GM23338 (cell line): ENCODE results near the gene CCSAP. TPM values are rescaled to one million over a fixed set of nuclear protein-coding genes. Genes with fewer than 3 reads are reported as not detected.

Source experiments
- ATAC-seq: fragments of 200-7000 bp; cut with Tn5 transposase; 3 replicates; pipeline ENCODE4 v1.9.1; 2020
- DNase-seq: peaks from one replicate; pipeline ENCODE4 v3.0.0-alpha.2; 2015; ENCODE audit warnings: low spot score
- H2AFZ ChIP-seq: fragments of 200-600 bp; sonication (generic); 2 replicates; pipeline ENCODE4 v1.8.0; 2016; ENCODE audit warnings: antibody characterized with exemption, mild to moderate bottlenecking, moderate library complexity
- H3F3A ChIP-seq: fragments of 200-600 bp; sonication (generic); replicated peaks from 2 replicates; pipeline ENCODE4 v1.8.0; 2017; ENCODE audit warnings: antibody characterized with exemption, mixed run types, low read depth
- H3K27ac ChIP-seq: fragments of 200-600 bp; sonication (generic); 2 replicates; pipeline ENCODE4 v1.6.1; 2016; ENCODE audit warnings: low read depth
- H3K27me3 ChIP-seq: fragments of 200-600 bp; sonication (generic); 2 replicates; pipeline ENCODE4 v1.8.0; 2016; ENCODE audit warnings: mild to moderate bottlenecking, mixed run types, moderate library complexity; ENCODE audit not compliant: insufficient read depth
- H3K36me3 ChIP-seq: fragments of 200-600 bp; sonication (generic); 2 replicates; pipeline ENCODE4 v1.8.0; 2016; ENCODE audit warnings: mild to moderate bottlenecking; ENCODE audit not compliant: insufficient read depth
- H3K4me1 ChIP-seq: fragments of 200-600 bp; sonication (generic); 2 replicates; pipeline ENCODE4 v1.8.0; 2016; ENCODE audit warnings: mild to moderate bottlenecking, moderate library complexity; ENCODE audit not compliant: insufficient read depth
- H3K4me2 ChIP-seq: fragments of 200-600 bp; sonication (generic); 2 replicates; pipeline ENCODE4 v1.7.1; 2017; ENCODE audit warnings: mixed run types
- H3K4me3 ChIP-seq: fragments of 200-600 bp; sonication (generic); 2 replicates; pipeline ENCODE4 v1.6.1; 2016; ENCODE audit warnings: mixed run types
- H3K79me2 ChIP-seq: fragments of 200-600 bp; sonication (generic); replicated peaks from 2 replicates; pipeline ENCODE4 v1.8.0; 2017; ENCODE audit warnings: mild to moderate bottlenecking; ENCODE audit not compliant: insufficient read depth
- H3K9me2 ChIP-seq: fragments of 200-600 bp; sonication (generic); 2 replicates; pipeline ENCODE4 v1.8.0; 2017; ENCODE audit not compliant: insufficient read depth
- H4K20me1 ChIP-seq: fragments of 200-600 bp; sonication (generic); replicated peaks from 2 replicates; pipeline ENCODE4 v1.8.0; 2017; ENCODE audit warnings: mild to moderate bottlenecking; ENCODE audit not compliant: insufficient read depth
- H3K27ac Mint-ChIP-seq: 2 replicates; pipeline ENCODE4 v1.8.0; 2020; ENCODE audit warnings: inconsistent platforms, mild to moderate bottlenecking, moderate library complexity, mixed read lengths
- H3K27me3 Mint-ChIP-seq: 3 replicates; pipeline ENCODE4 v1.8.0; 2022; ENCODE audit warnings: low read depth, mild to moderate bottlenecking, moderate library complexity, mixed read lengths, inconsistent platforms; ENCODE audit not compliant: insufficient read depth, poor library complexity
- H3K36me3 Mint-ChIP-seq: 3 replicates; pipeline ENCODE4 v1.8.0; 2021; ENCODE audit warnings: low read depth, mild to moderate bottlenecking, inconsistent platforms, moderate library complexity, mixed read lengths
- H3K4me1 Mint-ChIP-seq: 3 replicates; pipeline ENCODE4 v1.8.0; 2020; ENCODE audit warnings: mild to moderate bottlenecking, inconsistent platforms, mixed read lengths
- H3K4me3 Mint-ChIP-seq: 3 replicates; pipeline ENCODE4 v1.8.0; 2021; ENCODE audit warnings: moderate library complexity, mild to moderate bottlenecking, inconsistent platforms, mixed read lengths
- H3K9me3 Mint-ChIP-seq: 3 replicates; pipeline ENCODE4 v1.8.0; 2020; ENCODE audit warnings: moderate library complexity, mild to moderate bottlenecking, inconsistent platforms, mixed read lengths
- CREB1 ChIP-seq: fragments of 250-450 bp; sonication (Bioruptor Pico); IDR thresholded peaks from 2 replicates; pipeline ENCODE4 v1.5.0; 2020; ENCODE audit warnings: low read depth, mild to moderate bottlenecking, moderate library complexity
- EZH2 ChIP-seq: fragments of 200-600 bp; sonication (generic); IDR thresholded peaks from one replicate; pipeline ENCODE4 v1.8.0; 2017; ENCODE audit warnings: antibody characterized with exemption, mild to moderate bottlenecking, low read depth; ENCODE audit not compliant: unreplicated experiment
- NANOG ChIP-seq: IDR thresholded peaks from 2 replicates; pipeline ENCODE4 v1.6.1; 2016; ENCODE audit warnings: antibody characterized with exemption, borderline replicate concordance
- STAT1 ChIP-seq: IDR thresholded peaks from one replicate; pipeline ENCODE4 v1.6.1; 2016; ENCODE audit warnings: antibody characterized with exemption; ENCODE audit not compliant: unreplicated experiment
- ZNF114 ChIP-seq: fragments of 250-450 bp; sonication (Bioruptor Pico); IDR thresholded peaks from 2 replicates; pipeline ENCODE4 v1.5.0; 2020; ENCODE audit warnings: mild to moderate bottlenecking, moderate library complexity
- ZNF331 ChIP-seq: fragments of 250-450 bp; sonication (Bioruptor Pico); IDR thresholded peaks from 2 replicates; pipeline ENCODE4 v1.5.0; 2020; ENCODE audit warnings: low read depth, mild to moderate bottlenecking, moderate library complexity
- polyA plus RNA-seq: library from polyadenylated mRNA; unstranded; fragments of >200 nt; fragmentation: Nextera tagmentation; extraction: Ambion mirVana; gene quantifications from 2 replicates; pipeline ENCODE4 v1.2.1, GENCODE V29; 2016
- total RNA-seq: library from RNA; depleted of rRNA; stranded (reverse); fragments of >200 nt; shearing (Covaris generic); gene quantifications from 2 replicates; pipeline ENCODE4 v1.2.3, GENCODE V29; 2014
- TF ChIP-seq, protein P1 (sequence below): fragments of 250-450 bp; sonication (Bioruptor Pico); IDR thresholded peaks from 2 replicates; pipeline ENCODE4 v1.5.0; 2020; ENCODE audit warnings: mild to moderate bottlenecking, moderate library complexity
- TF ChIP-seq, protein P2 (sequence below), 2 experiments: fragments of 200-600 bp in 1 of 2; sonication (generic) in 1 of 2; conservative IDR thresholded peaks; 2 replicates each; pipeline versions ENCODE4 v1.5.1 to v1.6.1; 2016 to 2017; ENCODE audit warnings: antibody characterized with exemption in 2 of 2, low read depth in 2 of 2, mild to moderate bottlenecking in 2 of 2, moderate library complexity in 1 of 2
- TF ChIP-seq, protein P3 (sequence below): IDR thresholded peaks from 2 replicates; pipeline ENCODE4 v1.6.1; 2016; ENCODE audit warnings: antibody characterized with exemption

Gene CCSAP
- total and polyA plus RNA-seq, 2 experiments from 2014 or later: 4.2 to 13.3 TPM

DNA sequence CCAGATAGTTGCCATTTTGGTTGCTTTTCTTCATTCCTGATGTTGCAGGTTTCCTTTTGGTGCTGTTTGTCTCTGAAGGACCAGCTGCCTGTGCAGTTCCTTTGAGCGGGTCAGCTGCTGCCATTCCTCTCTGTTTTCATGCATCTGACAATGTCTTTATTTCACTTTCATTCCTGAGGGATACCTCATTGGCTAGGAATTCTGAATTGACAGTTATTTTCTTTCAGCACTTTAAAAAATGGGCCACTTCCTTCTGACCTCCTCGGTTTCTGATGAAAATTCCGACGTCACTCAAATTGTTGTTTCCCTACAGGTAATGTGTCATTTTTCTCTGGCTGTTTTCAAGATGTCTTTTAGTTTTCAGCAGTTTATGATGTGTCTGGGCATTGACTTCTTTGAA lies 24.8 kb downstream of the CCSAP start:
- H2AFZ ChIP-seq: no peak overlapping the region
- H3K27me3 Mint-ChIP-seq: no peaks in the 10 kb centered on the region
- no peaks in the 10 kb centered on the region for H3K4me1 Mint-ChIP-seq
- H3K4me1 ChIP-seq: no peaks in the 10 kb centered on the region
- DNase-seq: no peak
- no peak for TF ChIP-seq EZH2
- TF ChIP-seq, protein P1, sequence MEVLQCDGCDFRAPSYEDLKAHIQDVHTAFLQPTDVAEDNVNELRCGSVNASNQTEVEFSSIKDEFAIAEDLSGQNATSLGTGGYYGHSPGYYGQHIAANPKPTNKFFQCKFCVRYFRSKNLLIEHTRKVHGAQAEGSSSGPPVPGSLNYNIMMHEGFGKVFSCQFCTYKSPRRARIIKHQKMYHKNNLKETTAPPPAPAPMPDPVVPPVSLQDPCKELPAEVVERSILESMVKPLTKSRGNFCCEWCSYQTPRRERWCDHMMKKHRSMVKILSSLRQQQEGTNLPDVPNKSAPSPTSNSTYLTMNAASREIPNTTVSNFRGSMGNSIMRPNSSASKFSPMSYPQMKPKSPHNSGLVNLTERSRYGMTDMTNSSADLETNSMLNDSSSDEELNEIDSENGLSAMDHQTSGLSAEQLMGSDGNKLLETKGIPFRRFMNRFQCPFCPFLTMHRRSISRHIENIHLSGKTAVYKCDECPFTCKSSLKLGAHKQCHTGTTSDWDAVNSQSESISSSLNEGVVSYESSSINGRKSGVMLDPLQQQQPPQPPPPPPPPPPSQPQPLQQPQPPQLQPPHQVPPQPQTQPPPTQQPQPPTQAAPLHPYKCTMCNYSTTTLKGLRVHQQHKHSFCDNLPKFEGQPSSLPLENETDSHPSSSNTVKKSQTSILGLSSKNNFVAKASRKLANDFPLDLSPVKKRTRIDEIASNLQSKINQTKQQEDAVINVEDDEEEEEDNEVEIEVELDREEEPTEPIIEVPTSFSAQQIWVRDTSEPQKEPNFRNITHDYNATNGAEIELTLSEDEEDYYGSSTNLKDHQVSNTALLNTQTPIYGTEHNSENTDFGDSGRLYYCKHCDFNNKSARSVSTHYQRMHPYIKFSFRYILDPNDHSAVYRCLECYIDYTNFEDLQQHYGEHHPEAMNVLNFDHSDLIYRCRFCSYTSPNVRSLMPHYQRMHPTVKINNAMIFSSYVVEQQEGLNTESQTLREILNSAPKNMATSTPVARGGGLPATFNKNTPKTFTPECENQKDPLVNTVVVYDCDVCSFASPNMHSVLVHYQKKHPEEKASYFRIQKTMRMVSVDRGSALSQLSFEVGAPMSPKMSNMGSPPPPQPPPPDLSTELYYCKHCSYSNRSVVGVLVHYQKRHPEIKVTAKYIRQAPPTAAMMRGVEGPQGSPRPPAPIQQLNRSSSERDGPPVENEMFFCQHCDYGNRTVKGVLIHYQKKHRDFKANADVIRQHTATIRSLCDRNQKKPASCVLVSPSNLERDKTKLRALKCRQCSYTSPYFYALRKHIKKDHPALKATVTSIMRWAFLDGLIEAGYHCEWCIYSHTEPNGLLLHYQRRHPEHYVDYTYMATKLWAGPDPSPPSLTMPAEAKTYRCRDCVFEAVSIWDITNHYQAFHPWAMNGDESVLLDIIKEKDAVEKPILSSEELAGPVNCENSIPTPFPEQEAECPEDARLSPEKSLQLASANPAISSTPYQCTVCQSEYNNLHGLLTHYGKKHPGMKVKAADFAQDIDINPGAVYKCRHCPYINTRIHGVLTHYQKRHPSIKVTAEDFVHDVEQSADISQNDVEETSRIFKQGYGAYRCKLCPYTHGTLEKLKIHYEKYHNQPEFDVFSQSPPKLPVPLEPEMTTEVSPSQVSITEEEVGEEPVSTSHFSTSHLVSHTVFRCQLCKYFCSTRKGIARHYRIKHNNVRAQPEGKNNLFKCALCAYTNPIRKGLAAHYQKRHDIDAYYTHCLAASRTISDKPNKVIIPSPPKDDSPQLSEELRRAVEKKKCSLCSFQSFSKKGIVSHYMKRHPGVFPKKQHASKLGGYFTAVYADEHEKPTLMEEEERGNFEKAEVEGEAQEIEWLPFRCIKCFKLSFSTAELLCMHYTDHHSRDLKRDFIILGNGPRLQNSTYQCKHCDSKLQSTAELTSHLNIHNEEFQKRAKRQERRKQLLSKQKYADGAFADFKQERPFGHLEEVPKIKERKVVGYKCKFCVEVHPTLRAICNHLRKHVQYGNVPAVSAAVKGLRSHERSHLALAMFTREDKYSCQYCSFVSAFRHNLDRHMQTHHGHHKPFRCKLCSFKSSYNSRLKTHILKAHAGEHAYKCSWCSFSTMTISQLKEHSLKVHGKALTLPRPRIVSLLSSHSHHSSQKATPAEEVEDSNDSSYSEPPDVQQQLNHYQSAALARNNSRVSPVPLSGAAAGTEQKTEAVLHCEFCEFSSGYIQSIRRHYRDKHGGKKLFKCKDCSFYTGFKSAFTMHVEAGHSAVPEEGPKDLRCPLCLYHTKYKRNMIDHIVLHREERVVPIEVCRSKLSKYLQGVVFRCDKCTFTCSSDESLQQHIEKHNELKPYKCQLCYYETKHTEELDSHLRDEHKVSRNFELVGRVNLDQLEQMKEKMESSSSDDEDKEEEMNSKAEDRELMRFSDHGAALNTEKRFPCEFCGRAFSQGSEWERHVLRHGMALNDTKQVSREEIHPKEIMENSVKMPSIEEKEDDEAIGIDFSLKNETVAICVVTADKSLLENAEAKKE: no peak
- TF ChIP-seq, protein P2, sequence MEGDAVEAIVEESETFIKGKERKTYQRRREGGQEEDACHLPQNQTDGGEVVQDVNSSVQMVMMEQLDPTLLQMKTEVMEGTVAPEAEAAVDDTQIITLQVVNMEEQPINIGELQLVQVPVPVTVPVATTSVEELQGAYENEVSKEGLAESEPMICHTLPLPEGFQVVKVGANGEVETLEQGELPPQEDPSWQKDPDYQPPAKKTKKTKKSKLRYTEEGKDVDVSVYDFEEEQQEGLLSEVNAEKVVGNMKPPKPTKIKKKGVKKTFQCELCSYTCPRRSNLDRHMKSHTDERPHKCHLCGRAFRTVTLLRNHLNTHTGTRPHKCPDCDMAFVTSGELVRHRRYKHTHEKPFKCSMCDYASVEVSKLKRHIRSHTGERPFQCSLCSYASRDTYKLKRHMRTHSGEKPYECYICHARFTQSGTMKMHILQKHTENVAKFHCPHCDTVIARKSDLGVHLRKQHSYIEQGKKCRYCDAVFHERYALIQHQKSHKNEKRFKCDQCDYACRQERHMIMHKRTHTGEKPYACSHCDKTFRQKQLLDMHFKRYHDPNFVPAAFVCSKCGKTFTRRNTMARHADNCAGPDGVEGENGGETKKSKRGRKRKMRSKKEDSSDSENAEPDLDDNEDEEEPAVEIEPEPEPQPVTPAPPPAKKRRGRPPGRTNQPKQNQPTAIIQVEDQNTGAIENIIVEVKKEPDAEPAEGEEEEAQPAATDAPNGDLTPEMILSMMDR (conservative IDR thresholded peaks at IDR 0.05; ENCODE audit: low read depth in 2 of 2): no peak
- TF ChIP-seq, protein P3, sequence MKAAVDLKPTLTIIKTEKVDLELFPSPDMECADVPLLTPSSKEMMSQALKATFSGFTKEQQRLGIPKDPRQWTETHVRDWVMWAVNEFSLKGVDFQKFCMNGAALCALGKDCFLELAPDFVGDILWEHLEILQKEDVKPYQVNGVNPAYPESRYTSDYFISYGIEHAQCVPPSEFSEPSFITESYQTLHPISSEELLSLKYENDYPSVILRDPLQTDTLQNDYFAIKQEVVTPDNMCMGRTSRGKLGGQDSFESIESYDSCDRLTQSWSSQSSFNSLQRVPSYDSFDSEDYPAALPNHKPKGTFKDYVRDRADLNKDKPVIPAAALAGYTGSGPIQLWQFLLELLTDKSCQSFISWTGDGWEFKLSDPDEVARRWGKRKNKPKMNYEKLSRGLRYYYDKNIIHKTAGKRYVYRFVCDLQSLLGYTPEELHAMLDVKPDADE: no peak
- no peak for TF ChIP-seq ZNF331 (CRISPR knock-in tag)
- TF ChIP-seq STAT1: no peak
- no peak for TF ChIP-seq CREB1 (CRISPR knock-in tag)
- no peak for TF ChIP-seq NANOG
- no peak for TF ChIP-seq ZNF114 (CRISPR knock-in tag)
- no peak overlapping the region for H3K4me3 Mint-ChIP-seq
- H4K20me1 ChIP-seq: no peaks in the 10 kb centered on the region
- no peak for ATAC-seq
- no peak overlapping the region for H3K4me3 ChIP-seq
- H3K9me3 Mint-ChIP-seq: no peaks in the 10 kb centered on the region; the same call in 2 of the 3 replicates
- no peak overlapping the region for H3K4me2 ChIP-seq
- no peak overlapping the region for H3K27ac ChIP-seq
- H3K9me2 ChIP-seq: no peaks in the 10 kb centered on the region
- H3K79me2 ChIP-seq: no peaks in the 10 kb centered on the region
- H3F3A ChIP-seq: no peaks in the 10 kb centered on the region
- H3K27me3 ChIP-seq: no peaks in the 10 kb centered on the region
- H3K36me3 ChIP-seq: 0 out of 2 replicates have a peak, but pooled peaks cover 6% of the 10 kb centered on the region
- no peak overlapping the region for H3K27ac Mint-ChIP-seq
- no peaks in the 10 kb centered on the region for H3K36me3 Mint-ChIP-seq
